Transverse colon (tissue), 4 donors: ENCODE measurements around the gene CALY. TPM values are rescaled to one million over a fixed set of nuclear protein-coding genes. Genes with fewer than 3 reads are reported as not detected.
"Not testable (repeated sequence)": the region's sequence is repeated elsewhere in the genome, so short reads cannot be mapped to it uniquely, and the experiment has no call there.

ENCODE experiments used
- DNase-seq: peaks from one replicate; pipeline ENCODE4 v3.0.0-alpha.2; 2019
- H3K27ac ChIP-seq, 4 donors: fragments of 200-600 bp; sonication (generic); 2 replicates each; pipeline ENCODE4 v1.5.1; 2016 to 2018; ENCODE audit warnings: inconsistent platforms in 4 of 4
- H3K27me3 ChIP-seq: fragments of 200-600 bp; sonication (generic); 2 replicates; pipeline ENCODE4 v1.5.1; 2017; ENCODE audit warnings: inconsistent platforms
- H3K36me3 ChIP-seq, 4 donors: fragments of 200-600 bp; sonication (generic); 2 replicates each; pipeline ENCODE4 v1.5.1; 2017 to 2019; ENCODE audit warnings: inconsistent platforms in 4 of 4
- H3K4me1 ChIP-seq, 4 donors: fragments of 200-600 bp; sonication (generic); 2 replicates each; pipeline ENCODE4 v1.5.1; 2017 to 2020; ENCODE audit warnings: inconsistent platforms in 4 of 4
- H3K4me3 ChIP-seq, 4 donors: fragments of 200-600 bp; sonication (generic); 1 replicate in 1 of 4; 2 replicates in 3 of 4; pipeline versions ENCODE4 v1.5.1 to v1.6.1; 2017 to 2019; ENCODE audit warnings: inconsistent platforms in 4 of 4
- H3K9me3 ChIP-seq, 2 donors: fragments of 200-600 bp; sonication (generic); 2 replicates each; pipeline ENCODE4 v1.5.1; 2017 to 2019; ENCODE audit warnings: inconsistent platforms in 2 of 2
- EP300 ChIP-seq: sonication (generic); formaldehyde crosslinking; IDR thresholded peaks from one replicate; pipeline ENCODE4 v1.6.1; 2017; ENCODE audit warnings: antibody characterized with exemption, low read depth
- POLR2A ChIP-seq: fragments of 450-650 bp; IDR thresholded peaks from one replicate; pipeline ENCODE4 v1.6.1; 2016; ENCODE audit warnings: antibody characterized with exemption, mild to moderate bottlenecking, moderate library complexity
- POLR2AphosphoS5 ChIP-seq, 3 donors: sonication (generic); formaldehyde crosslinking; IDR thresholded peaks; one replicate each; pipeline ENCODE4 v1.6.1; 2016; ENCODE audit warnings: antibody characterized with exemption in 3 of 3
- WGBS, 2 donors: methylation state at CpG; one replicate each; pipeline ENCODE4 v1.1.5; 2018; ENCODE audit warnings: low coverage in 1 of 2; 5-methylcytosine and 5-hydroxymethylcytosine counted together
- in situ Hi-C, 4 donors: fragments of 200-750 bp; cut with MboI; loops; one replicate each; pipeline versions ENCODE4 v1.15.0 to v1.15.1; 2017; ENCODE audit warnings: low sequenced_read_pairs in 3 of 4, low pct_ligation_motif_present in 1 of 4, low pct_unique_long_range_greater_than_20kb in 1 of 4
- intact Hi-C: fragments of 100-400 bp; cut with DNase I; formaldehyde crosslinking; loops from one replicate; pipeline ENCODE4 v1.15.1; 2023; ENCODE audit warnings: low total_unique reads
- total RNA-seq, 4 donors: library from RNA; depleted of rRNA; stranded (reverse); fragments of >200 nt; gene quantifications; one replicate each; pipeline ENCODE4 v1.1.0, GENCODE V29; 2016
- TF ChIP-seq, protein P1 (sequence below), 5 experiments: fragments of 200-600 bp in 3 of 5; fragments of 450-650 bp in 2 of 5; sonication (generic) in 3 of 5; IDR thresholded peaks; 1 replicate in 2 of 5; 2 replicates in 3 of 5; pipeline ENCODE4 v1.5.1; 2016 to 2017; ENCODE audit warnings: antibody characterized with exemption in 5 of 5, inconsistent platforms in 3 of 5, mild to moderate bottlenecking in 2 of 5, moderate library complexity in 1 of 5

Gene CALY
- total RNA-seq, 4 donors from 2014 or later: 0.82 to 1.3 TPM; not detected in 2

DNA sequence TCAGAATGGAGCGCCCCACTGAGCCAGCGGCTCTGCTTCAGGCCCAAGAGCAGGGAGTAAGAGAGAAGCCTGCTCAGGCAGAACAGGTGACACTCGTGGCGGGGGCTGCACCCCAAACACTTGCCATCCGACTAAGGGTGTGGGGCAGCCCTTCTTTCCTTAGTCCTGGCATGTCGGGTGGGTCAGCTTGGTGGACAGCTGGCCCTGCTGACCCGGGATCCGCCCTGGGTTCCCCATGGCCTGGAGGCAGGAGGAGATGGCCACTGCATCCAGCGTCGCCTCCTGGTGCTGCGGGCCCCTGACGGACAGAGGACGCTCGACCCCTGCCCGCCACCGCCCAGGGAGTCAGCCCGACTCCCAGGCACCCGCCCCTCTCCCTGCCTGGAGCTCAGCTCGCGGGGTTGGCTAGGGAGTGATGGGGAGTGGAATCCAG is 41.1 kb upstream of the CALY start:
- no peak for DNase-seq
- H3K27me3 ChIP-seq: no peaks in the 10 kb centered on the region
- 33% methylated on average over 19 of the region's 20 CpGs; no CpG with 5 or more reads in 1 of the 2 donors for WGBS, 2 donors
- TF ChIP-seq POLR2AphosphoS5 (IDR thresholded peaks at IDR 0.05) (no peak), POLR2A (no peak), EP300 (no peak)
- TF ChIP-seq, protein P1, sequence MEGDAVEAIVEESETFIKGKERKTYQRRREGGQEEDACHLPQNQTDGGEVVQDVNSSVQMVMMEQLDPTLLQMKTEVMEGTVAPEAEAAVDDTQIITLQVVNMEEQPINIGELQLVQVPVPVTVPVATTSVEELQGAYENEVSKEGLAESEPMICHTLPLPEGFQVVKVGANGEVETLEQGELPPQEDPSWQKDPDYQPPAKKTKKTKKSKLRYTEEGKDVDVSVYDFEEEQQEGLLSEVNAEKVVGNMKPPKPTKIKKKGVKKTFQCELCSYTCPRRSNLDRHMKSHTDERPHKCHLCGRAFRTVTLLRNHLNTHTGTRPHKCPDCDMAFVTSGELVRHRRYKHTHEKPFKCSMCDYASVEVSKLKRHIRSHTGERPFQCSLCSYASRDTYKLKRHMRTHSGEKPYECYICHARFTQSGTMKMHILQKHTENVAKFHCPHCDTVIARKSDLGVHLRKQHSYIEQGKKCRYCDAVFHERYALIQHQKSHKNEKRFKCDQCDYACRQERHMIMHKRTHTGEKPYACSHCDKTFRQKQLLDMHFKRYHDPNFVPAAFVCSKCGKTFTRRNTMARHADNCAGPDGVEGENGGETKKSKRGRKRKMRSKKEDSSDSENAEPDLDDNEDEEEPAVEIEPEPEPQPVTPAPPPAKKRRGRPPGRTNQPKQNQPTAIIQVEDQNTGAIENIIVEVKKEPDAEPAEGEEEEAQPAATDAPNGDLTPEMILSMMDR (IDR thresholded peaks at IDR 0.05): no peak
- peak overlapping the region; percentile 55 to 94 (median 69) for H3K4me3 ChIP-seq
- H3K9me3 ChIP-seq: no peaks in the 10 kb centered on the region
- no peaks in the 10 kb centered on the region for H3K36me3 ChIP-seq
- intact Hi-C loops (no loop called here), in situ Hi-C loops (no loop called here)
- H3K27ac ChIP-seq: peak overlapping the region; percentile 86 to 94 (median 90)
- H3K4me1 ChIP-seq: peaks cover 10 to 32% (median 25%) of the 10 kb centered on the region in 4 donors

GRCh38 chr10:133377025-133377817 is 40.5 kb upstream of the CALY start:
- intact Hi-C loops: no loop called here

GRCh38 chr10:133376183-133376582 is 39.5 kb upstream of the CALY start:
- WGBS, 2 donors: 88 to 100% methylated on average over 1 to 5 of the region's 5 CpGs
- peaks cover 10 to 41% (median 33%) of the 10 kb centered on the region in 4 donors for H3K4me1 ChIP-seq
- intact Hi-C loops, H3K36me3 ChIP-seq, in situ Hi-C loops, H3K4me3 ChIP-seq, H3K9me3 ChIP-seq, DNase-seq, H3K27me3 ChIP-seq, H3K27ac ChIP-seq: not testable (repeated sequence)

More at GRCh38 chr10:133377025-133377817, 40.5 kb upstream of the CALY start:
- no peaks in the 10 kb centered on the region for H3K36me3 ChIP-seq
- WGBS, 2 donors: 91% methylated on average over 25 of the region's 30 CpGs; no CpG with 5 or more reads in 1 of the 2 donors
- in situ Hi-C loops: no loop called here
- no peaks in the 10 kb centered on the region for H3K27me3 ChIP-seq
- H3K27ac ChIP-seq: peak overlapping the region in 2 of 4 donors; percentile 86 to 94
- DNase-seq: no peak
- TF ChIP-seq EP300 (no peak), POLR2A (no peak), POLR2AphosphoS5 (IDR thresholded peaks at IDR 0.05) (no peak)
- TF ChIP-seq, protein P1 (IDR thresholded peaks at IDR 0.05): no peak
- no peaks in the 10 kb centered on the region for H3K9me3 ChIP-seq
- H3K4me1 ChIP-seq: peaks cover 10 to 35% (median 29%) of the 10 kb centered on the region in 4 donors
- no peak overlapping the region for H3K4me3 ChIP-seq

GRCh38 chr10:133375357-133376115 is 38.8 kb upstream of the CALY start:
- intact Hi-C loops (no loop called here), in situ Hi-C loops (no loop called here)
- WGBS, 2 donors: 79 to 83% methylated on average over 12 of the region's 12 CpGs

More at GRCh38 chr10:133375357-133376115, 38.8 kb upstream of the CALY start:
- Histone ChIP-seq H3K9me3 (no peaks in the 10 kb centered on the region), H3K36me3 (no peaks in the 10 kb centered on the region), H3K27me3 (no peaks in the 10 kb centered on the region), H3K4me3 (no peak overlapping the region), H3K4me1 (peaks cover 10 to 41% (median 33%) of the 10 kb centered on the region in 4 donors), H3K27ac (no peak overlapping the region)
- no peak for TF ChIP-seq POLR2AphosphoS5 (IDR thresholded peaks at IDR 0.05)
- no peak for DNase-seq
